HepG2 (cell line): ENCODE results near the gene PLD1. TPM values are rescaled to one million over a fixed set of nuclear protein-coding genes. Genes with fewer than 3 reads are reported as not detected.
A peak's percentile ranks its signal among the peaks of the same experiment; 100 is the strongest.

Source experiments
- AGO2 ChIP-seq: fragments of 200-400 bp; formaldehyde crosslinking; optimal IDR thresholded peaks from 2 replicates; pipeline ENCODE3; 2017; ENCODE audit warnings: mild to moderate bottlenecking, low read depth, low read length, moderate library complexity
- AHR ChIP-seq: IDR thresholded peaks from 2 replicates; pipeline ENCODE4 v1.6.1; 2018; ENCODE audit warnings: missing genetic modification reagents, missing compliant biosample characterization
- CENPX ChIP-seq: sonication (generic); formaldehyde crosslinking; IDR thresholded peaks from 2 replicates; pipeline ENCODE4 v1.9.0; 2021; ENCODE audit warnings: mild to moderate bottlenecking, missing genetic modification reagents, moderate library complexity
- HNRNPL ChIP-seq: fragments of 200-400 bp; formaldehyde crosslinking; IDR thresholded peaks from 2 replicates; pipeline ENCODE4 v1.6.1; 2017; ENCODE audit warnings: mild to moderate bottlenecking, low read depth, low read length
- KLF9 ChIP-seq: IDR thresholded peaks from 2 replicates; pipeline ENCODE4 v1.6.1; 2016; ENCODE audit warnings: low read depth
- NRL ChIP-seq: sonication (generic); formaldehyde crosslinking; IDR thresholded peaks from 2 replicates; pipeline ENCODE4 v1.5.0; 2020; ENCODE audit warnings: missing genetic modification reagents, mild to moderate bottlenecking, moderate library complexity, borderline replicate concordance
- PITX1 ChIP-seq: sonication (generic); formaldehyde crosslinking; IDR thresholded peaks from 2 replicates; pipeline ENCODE4 v1.5.1; 2020; ENCODE audit warnings: mild to moderate bottlenecking, missing genetic modification reagents
- PTBP1 ChIP-seq: fragments of 200-400 bp; formaldehyde crosslinking; IDR thresholded peaks from 2 replicates; pipeline ENCODE4 v1.6.1; 2018; ENCODE audit warnings: low read length, low read depth; ENCODE audit not compliant: poor library complexity, severe bottlenecking
- RBAK ChIP-seq: sonication (generic); formaldehyde crosslinking; IDR thresholded peaks from 2 replicates; pipeline ENCODE4 v1.5.1; 2020; ENCODE audit warnings: mild to moderate bottlenecking, missing genetic modification reagents
- RFXANK ChIP-seq: IDR thresholded peaks from 2 replicates; pipeline ENCODE4 v1.6.1; 2016
- SMAD3 ChIP-seq: sonication (generic); formaldehyde crosslinking; IDR thresholded peaks from 2 replicates; pipeline ENCODE4 v1.4.0; 2020; ENCODE audit warnings: missing genetic modification reagents
- XRCC5 ChIP-seq: fragments of 200-400 bp; formaldehyde crosslinking; optimal IDR thresholded peaks from 2 replicates; pipeline ENCODE3; 2017; ENCODE audit warnings: mild to moderate bottlenecking, low read length
- ZBTB7B ChIP-seq: sonication (generic); formaldehyde crosslinking; IDR thresholded peaks from 2 replicates; pipeline ENCODE4 v1.4.0; 2020; ENCODE audit warnings: missing genetic modification reagents
- ZFP82 ChIP-seq: sonication (generic); formaldehyde crosslinking; IDR thresholded peaks from 2 replicates; pipeline ENCODE4 v1.5.1; 2020; ENCODE audit warnings: mild to moderate bottlenecking, missing genetic modification reagents, borderline replicate concordance
- ZNF207 ChIP-seq: fragments of 450-650 bp; IDR thresholded peaks from 2 replicates; pipeline ENCODE4 v1.6.1; 2016; ENCODE audit warnings: antibody characterized with exemption, borderline replicate concordance
- ZNF761 ChIP-seq: sonication (generic); formaldehyde crosslinking; conservative IDR thresholded peaks from 2 replicates; pipeline ENCODE4 v1.4.0; 2020; ENCODE audit warnings: mild to moderate bottlenecking, missing genetic modification reagents
- ZNF792 ChIP-seq: IDR thresholded peaks from 2 replicates; pipeline ENCODE4 v1.6.1; 2016
- ZSCAN9 ChIP-seq: IDR thresholded peaks from 2 replicates; pipeline ENCODE4 v1.6.1; 2016; ENCODE audit warnings: borderline replicate concordance
- polyA plus RNA-seq, 8 experiments: library from polyadenylated mRNA; depleted of rRNA in 3 of 8; stranded (reverse) in 7 of 8; unstranded in 1 of 8; fragments of >200 nt; fragmentation: Illumina TruSeq in 4 of 8; extraction: Trizol in 4 of 8; gene quantifications; 2 replicates each; pipeline versions ENCODE4 v1.2.1 to v1.2.3, GENCODE V29; 2011 to 2016; ENCODE audit warnings: low read depth in 4 of 8, missing spikeins in 1 of 8, mixed read lengths in 1 of 8; ENCODE audit not compliant: insufficient read depth in 1 of 8
- total RNA-seq, 5 experiments: library from RNA; depleted of rRNA; stranded (reverse); fragments of >200 nt; fragmentation: Illumina TruSeq; extraction: Trizol; gene quantifications; 2 replicates each; pipeline ENCODE4 v1.2.3, GENCODE V29; 2016; ENCODE audit warnings: low read depth in 1 of 5
- TF ChIP-seq, protein P1 (sequence below): sonication (generic); formaldehyde crosslinking; IDR thresholded peaks from 2 replicates; pipeline ENCODE4 v1.8.1; 2022; ENCODE audit warnings: mild to moderate bottlenecking, missing genetic modification reagents
- TF ChIP-seq, protein P2 (sequence below): IDR thresholded peaks from 2 replicates; pipeline ENCODE4 v1.4.0; 2020; ENCODE audit warnings: mild to moderate bottlenecking, missing genetic modification reagents
- TF ChIP-seq, protein P3 (sequence below): IDR thresholded peaks from 2 replicates; pipeline ENCODE4 v1.6.1; 2016; ENCODE audit warnings: low read depth, missing genetic modification reagents, missing compliant biosample characterization

The PLD1 gene
- total and polyA plus RNA-seq, 2 of the 13 experiments (the other 11 are each of a cell fraction or from before 2014, with no cell fraction given): 27.1 to 59.4 TPM

DNA sequence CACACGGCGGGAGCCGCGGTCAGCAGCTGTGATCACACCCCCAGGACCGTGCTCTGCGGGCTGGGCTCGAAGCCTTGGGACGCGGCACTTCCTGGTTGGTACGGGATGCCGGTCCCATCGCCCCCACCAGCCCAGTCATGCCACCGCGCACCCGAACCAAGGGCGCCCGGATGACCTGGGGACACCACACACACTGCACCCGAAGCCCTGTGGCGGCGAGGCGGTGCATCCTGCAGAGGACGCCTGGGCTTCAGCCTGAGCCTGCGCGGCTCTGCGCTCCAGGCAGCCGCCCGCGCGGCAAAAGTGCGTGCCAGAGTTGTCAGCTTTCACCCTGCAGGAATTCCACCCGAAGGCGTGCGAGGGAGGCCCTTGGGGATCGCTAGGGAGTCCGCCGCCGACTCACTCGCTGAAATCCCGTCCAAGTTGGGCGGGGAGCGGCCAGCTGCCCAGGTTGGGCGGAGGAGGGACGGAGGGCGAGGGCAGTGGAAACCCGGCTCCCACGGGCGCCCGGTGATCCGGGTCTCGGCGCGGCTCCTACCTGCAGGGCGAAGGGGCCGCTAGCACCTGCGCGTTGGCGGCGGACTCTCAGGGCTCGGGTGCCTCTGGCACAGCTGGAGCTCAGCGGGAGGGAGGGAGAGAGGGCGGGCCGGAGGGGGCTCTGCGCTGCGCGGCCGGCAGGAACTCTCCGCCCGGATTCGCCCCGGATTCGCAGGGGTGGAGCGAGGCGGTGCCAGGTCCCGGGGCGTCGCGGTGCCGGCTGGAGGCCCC is at the start of gene PLD1 (continued):
- TF ChIP-seq RBAK (CRISPR knock-in tag) (no peak; the same call in 1 of the 2 replicates), KLF9 (CRISPR knock-in tag) (no peak), CENPX (CRISPR knock-in tag) (no peak), SMAD3 (no peak; the same call in 1 of the 2 replicates), ZNF207 (no peak), ZBTB7B (CRISPR knock-in tag) (peak; percentile 51), HNRNPL (peak; percentile 95), PTBP1 (no peak), ZNF792 (peak; percentile 42), XRCC5 (peak; percentile 23), ZSCAN9 (CRISPR knock-in tag) (no peak), AGO2 (peak; percentile 100), ZFP82 (peak; percentile 21; the same call in 1 of the 2 replicates), AHR (CRISPR knock-in tag) (no peak), ZNF761 (0 out of 2 replicates have a peak, but pooled peaks have one; percentile 62), PITX1 (CRISPR knock-in tag) (peak; percentile 62), NRL (peak; percentile 87), RFXANK (CRISPR knock-in tag) (0 out of 2 replicates have a peak, but pooled peaks have one; percentile 38)
- TF ChIP-seq, protein P1, sequence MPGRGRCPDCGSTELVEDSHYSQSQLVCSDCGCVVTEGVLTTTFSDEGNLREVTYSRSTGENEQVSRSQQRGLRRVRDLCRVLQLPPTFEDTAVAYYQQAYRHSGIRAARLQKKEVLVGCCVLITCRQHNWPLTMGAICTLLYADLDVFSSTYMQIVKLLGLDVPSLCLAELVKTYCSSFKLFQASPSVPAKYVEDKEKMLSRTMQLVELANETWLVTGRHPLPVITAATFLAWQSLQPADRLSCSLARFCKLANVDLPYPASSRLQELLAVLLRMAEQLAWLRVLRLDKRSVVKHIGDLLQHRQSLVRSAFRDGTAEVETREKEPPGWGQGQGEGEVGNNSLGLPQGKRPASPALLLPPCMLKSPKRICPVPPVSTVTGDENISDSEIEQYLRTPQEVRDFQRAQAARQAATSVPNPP (CRISPR knock-in tag): no peak
- TF ChIP-seq, protein P2, sequence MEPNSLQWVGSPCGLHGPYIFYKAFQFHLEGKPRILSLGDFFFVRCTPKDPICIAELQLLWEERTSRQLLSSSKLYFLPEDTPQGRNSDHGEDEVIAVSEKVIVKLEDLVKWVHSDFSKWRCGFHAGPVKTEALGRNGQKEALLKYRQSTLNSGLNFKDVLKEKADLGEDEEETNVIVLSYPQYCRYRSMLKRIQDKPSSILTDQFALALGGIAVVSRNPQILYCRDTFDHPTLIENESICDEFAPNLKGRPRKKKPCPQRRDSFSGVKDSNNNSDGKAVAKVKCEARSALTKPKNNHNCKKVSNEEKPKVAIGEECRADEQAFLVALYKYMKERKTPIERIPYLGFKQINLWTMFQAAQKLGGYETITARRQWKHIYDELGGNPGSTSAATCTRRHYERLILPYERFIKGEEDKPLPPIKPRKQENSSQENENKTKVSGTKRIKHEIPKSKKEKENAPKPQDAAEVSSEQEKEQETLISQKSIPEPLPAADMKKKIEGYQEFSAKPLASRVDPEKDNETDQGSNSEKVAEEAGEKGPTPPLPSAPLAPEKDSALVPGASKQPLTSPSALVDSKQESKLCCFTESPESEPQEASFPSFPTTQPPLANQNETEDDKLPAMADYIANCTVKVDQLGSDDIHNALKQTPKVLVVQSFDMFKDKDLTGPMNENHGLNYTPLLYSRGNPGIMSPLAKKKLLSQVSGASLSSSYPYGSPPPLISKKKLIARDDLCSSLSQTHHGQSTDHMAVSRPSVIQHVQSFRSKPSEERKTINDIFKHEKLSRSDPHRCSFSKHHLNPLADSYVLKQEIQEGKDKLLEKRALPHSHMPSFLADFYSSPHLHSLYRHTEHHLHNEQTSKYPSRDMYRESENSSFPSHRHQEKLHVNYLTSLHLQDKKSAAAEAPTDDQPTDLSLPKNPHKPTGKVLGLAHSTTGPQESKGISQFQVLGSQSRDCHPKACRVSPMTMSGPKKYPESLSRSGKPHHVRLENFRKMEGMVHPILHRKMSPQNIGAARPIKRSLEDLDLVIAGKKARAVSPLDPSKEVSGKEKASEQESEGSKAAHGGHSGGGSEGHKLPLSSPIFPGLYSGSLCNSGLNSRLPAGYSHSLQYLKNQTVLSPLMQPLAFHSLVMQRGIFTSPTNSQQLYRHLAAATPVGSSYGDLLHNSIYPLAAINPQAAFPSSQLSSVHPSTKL (CRISPR knock-in tag): peak; percentile 80
- TF ChIP-seq, protein P3, sequence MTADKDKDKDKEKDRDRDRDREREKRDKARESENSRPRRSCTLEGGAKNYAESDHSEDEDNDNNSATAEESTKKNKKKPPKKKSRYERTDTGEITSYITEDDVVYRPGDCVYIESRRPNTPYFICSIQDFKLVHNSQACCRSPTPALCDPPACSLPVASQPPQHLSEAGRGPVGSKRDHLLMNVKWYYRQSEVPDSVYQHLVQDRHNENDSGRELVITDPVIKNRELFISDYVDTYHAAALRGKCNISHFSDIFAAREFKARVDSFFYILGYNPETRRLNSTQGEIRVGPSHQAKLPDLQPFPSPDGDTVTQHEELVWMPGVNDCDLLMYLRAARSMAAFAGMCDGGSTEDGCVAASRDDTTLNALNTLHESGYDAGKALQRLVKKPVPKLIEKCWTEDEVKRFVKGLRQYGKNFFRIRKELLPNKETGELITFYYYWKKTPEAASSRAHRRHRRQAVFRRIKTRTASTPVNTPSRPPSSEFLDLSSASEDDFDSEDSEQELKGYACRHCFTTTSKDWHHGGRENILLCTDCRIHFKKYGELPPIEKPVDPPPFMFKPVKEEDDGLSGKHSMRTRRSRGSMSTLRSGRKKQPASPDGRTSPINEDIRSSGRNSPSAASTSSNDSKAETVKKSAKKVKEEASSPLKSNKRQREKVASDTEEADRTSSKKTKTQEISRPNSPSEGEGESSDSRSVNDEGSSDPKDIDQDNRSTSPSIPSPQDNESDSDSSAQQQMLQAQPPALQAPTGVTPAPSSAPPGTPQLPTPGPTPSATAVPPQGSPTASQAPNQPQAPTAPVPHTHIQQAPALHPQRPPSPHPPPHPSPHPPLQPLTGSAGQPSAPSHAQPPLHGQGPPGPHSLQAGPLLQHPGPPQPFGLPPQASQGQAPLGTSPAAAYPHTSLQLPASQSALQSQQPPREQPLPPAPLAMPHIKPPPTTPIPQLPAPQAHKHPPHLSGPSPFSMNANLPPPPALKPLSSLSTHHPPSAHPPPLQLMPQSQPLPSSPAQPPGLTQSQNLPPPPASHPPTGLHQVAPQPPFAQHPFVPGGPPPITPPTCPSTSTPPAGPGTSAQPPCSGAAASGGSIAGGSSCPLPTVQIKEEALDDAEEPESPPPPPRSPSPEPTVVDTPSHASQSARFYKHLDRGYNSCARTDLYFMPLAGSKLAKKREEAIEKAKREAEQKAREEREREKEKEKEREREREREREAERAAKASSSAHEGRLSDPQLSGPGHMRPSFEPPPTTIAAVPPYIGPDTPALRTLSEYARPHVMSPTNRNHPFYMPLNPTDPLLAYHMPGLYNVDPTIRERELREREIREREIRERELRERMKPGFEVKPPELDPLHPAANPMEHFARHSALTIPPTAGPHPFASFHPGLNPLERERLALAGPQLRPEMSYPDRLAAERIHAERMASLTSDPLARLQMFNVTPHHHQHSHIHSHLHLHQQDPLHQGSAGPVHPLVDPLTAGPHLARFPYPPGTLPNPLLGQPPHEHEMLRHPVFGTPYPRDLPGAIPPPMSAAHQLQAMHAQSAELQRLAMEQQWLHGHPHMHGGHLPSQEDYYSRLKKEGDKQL (CRISPR knock-in tag): 0 out of 2 replicates have a peak, but pooled peaks have one; percentile 25
